ENCODE measurements around the gene PRKN.

Gene PRKN

DNA sequence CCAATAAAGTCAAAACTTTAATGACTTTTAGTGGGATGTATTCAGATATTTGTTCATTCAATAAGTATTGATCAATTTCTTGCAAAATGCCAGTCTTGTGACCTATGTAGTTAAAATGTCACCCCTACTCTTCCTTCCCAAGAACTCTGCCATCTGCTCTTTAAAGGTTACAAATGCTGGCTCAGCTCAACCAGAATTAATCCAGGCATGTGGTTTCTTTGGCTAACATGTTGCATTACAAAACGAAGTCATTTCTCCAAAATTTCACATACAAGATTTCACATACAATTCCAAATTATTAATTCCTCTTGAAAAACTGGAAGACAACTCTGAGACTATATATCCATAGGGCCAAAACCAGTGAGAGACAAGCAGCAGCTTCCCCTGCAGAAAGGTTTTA lies 395.7 kb downstream of the PRKN start:
- no peak for TF ChIP-seq ZNF23 (tag by site-specific recombination; IDR thresholded peaks at IDR 0.05; ENCODE audit: borderline replicate concordance)
- no peak for TF ChIP-seq ZNF221 (tag by site-specific recombination; IDR thresholded peaks at IDR 0.05; ENCODE audit: borderline replicate concordance)
- TF ChIP-seq ZNF548 (tag by site-specific recombination; IDR thresholded peaks at IDR 0.05), result no peak
- TF ChIP-seq ZSCAN30 (tag by site-specific recombination; IDR thresholded peaks at IDR 0.05), result no peak
- no peak for TF ChIP-seq ZNF571 (tag by site-specific recombination; IDR thresholded peaks at IDR 0.05)
- no peak for TF ChIP-seq ZNF521 (tag by site-specific recombination; IDR thresholded peaks at IDR 0.05)
- no peak for TF ChIP-seq ZNF350 (tag by site-specific recombination; IDR thresholded peaks at IDR 0.05)
- TF ChIP-seq ZNF169 (tag by site-specific recombination; IDR thresholded peaks at IDR 0.05), result no peak
- no peak for TF ChIP-seq ZNF529 (tag by site-specific recombination; IDR thresholded peaks at IDR 0.05; ENCODE audit: insufficient replicate concordance)
- TF ChIP-seq ZFP3 (tag by site-specific recombination; IDR thresholded peaks at IDR 0.05; ENCODE audit: low read depth), result no peak
- TF ChIP-seq, protein P1, sequence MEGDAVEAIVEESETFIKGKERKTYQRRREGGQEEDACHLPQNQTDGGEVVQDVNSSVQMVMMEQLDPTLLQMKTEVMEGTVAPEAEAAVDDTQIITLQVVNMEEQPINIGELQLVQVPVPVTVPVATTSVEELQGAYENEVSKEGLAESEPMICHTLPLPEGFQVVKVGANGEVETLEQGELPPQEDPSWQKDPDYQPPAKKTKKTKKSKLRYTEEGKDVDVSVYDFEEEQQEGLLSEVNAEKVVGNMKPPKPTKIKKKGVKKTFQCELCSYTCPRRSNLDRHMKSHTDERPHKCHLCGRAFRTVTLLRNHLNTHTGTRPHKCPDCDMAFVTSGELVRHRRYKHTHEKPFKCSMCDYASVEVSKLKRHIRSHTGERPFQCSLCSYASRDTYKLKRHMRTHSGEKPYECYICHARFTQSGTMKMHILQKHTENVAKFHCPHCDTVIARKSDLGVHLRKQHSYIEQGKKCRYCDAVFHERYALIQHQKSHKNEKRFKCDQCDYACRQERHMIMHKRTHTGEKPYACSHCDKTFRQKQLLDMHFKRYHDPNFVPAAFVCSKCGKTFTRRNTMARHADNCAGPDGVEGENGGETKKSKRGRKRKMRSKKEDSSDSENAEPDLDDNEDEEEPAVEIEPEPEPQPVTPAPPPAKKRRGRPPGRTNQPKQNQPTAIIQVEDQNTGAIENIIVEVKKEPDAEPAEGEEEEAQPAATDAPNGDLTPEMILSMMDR (tag by site-specific recombination; IDR thresholded peaks at IDR 0.05), result no peak
- no peak for TF ChIP-seq ZNF792 (tag by site-specific recombination; IDR thresholded peaks at IDR 0.05)
- no peak for TF ChIP-seq SCRT1 (tag by site-specific recombination; IDR thresholded peaks at IDR 0.05; ENCODE audit: borderline replicate concordance)
- no peak for TF ChIP-seq ZBTB21 (tag by site-specific recombination; IDR thresholded peaks at IDR 0.05)
- H3K4me1 ChIP-seq (ENCODE audit: control insufficient read depth, insufficient read depth, low read length), result no peaks in the 10 kb centered on the region
- CTCF ChIA-PET, result no interaction called here
- no peaks in the 10 kb centered on the region for H3K9me3 ChIP-seq (ENCODE audit: control insufficient read depth, insufficient read depth, low read depth, low read length)
- H3K27ac ChIP-seq (ENCODE audit: extremely low read depth, low read depth, low read length), result no peak overlapping the region
- H3K4me3 ChIP-seq (ENCODE audit: low read depth, low read length), result no peak overlapping the region
- POLR2A ChIA-PET, result no interaction called here
- H3K36me3 ChIP-seq (ENCODE audit: control insufficient read depth in 2 of 2, insufficient read depth in 1 of 2, low read length in 2 of 2), result no peaks in the 10 kb centered on the region

DNA sequence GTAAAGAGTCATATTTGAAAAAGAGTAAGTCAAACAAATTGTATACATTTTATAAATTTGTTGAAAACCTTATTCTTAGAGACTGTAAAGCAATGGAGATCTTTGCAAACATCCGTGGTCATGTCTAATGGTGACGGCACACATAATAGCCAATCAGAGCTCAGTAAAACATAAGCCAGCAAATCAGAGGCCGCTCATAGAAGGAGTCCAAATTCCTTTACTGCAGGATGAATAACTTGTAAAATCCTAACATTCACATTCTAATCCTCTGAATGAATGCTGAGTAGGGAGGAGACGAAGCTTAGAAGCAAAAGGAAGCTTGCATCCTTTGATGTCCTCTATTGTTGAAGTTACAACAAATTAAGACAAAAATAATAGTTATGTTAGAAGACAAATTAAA lies 401.7 kb downstream of the PRKN start:
- ChIA-PET CTCF (no interaction called here), POLR2A (no interaction called here)
- H3K4me1 ChIP-seq (ENCODE audit: control insufficient read depth, insufficient read depth, low read length), result no peaks in the 10 kb centered on the region
- no peak overlapping the region for H3K4me3 ChIP-seq (ENCODE audit: low read depth, low read length)
- no peak overlapping the region for H3K27ac ChIP-seq (ENCODE audit: extremely low read depth, low read depth, low read length)
- TF ChIP-seq ZNF37A (tag by site-specific recombination; IDR thresholded peaks at IDR 0.05) (no peak), SP3 (tag by site-specific recombination; IDR thresholded peaks at IDR 0.05) (no peak), ZNF24 (tag by site-specific recombination; IDR thresholded peaks at IDR 0.05) (no peak), ZNF600 (tag by site-specific recombination; IDR thresholded peaks at IDR 0.05) (no peak)
- TF ChIP-seq, protein P2, sequence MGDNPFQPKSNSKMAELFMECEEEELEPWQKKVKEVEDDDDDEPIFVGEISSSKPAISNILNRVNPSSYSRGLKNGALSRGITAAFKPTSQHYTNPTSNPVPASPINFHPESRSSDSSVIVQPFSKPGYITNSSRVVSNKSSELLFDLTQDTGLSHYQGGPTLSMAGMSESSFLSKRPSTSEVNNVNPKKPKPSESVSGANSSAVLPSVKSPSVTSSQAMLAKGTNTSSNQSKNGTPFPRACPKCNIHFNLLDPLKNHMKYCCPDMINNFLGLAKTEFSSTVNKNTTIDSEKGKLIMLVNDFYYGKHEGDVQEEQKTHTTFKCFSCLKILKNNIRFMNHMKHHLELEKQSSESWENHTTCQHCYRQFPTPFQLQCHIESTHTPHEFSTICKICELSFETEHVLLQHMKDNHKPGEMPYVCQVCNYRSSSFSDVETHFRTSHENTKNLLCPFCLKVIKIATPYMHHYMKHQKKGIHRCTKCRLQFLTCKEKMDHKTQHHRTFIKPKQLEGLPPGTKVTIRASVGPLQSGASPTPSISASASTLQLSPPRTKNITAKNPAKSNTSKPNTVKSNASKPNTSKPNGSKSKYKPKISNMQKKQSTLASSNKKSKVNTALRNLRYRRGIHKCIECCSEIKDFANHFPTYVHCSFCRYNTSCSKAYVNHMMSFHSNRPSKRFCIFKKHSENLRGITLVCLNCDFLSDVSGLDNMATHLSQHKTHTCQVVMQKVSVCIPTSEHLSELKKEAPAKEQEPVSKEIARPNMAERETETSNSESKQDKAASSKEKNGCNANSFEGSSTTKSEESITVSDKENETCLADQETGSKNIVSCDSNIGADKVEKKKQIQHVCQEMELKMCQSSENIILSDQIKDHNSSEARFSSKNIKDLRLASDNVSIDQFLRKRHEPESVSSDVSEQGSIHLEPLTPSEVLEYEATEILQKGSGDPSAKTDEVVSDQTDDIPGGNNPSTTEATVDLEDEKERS (tag by site-specific recombination; IDR thresholded peaks at IDR 0.05), result no peak
- TF ChIP-seq, protein P3, sequence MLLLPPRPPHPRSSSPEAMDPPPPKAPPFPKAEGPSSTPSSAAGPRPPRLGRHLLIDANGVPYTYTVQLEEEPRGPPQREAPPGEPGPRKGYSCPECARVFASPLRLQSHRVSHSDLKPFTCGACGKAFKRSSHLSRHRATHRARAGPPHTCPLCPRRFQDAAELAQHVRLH (tag by site-specific recombination; IDR thresholded peaks at IDR 0.05), result no peak
- TF ChIP-seq, protein P4, sequence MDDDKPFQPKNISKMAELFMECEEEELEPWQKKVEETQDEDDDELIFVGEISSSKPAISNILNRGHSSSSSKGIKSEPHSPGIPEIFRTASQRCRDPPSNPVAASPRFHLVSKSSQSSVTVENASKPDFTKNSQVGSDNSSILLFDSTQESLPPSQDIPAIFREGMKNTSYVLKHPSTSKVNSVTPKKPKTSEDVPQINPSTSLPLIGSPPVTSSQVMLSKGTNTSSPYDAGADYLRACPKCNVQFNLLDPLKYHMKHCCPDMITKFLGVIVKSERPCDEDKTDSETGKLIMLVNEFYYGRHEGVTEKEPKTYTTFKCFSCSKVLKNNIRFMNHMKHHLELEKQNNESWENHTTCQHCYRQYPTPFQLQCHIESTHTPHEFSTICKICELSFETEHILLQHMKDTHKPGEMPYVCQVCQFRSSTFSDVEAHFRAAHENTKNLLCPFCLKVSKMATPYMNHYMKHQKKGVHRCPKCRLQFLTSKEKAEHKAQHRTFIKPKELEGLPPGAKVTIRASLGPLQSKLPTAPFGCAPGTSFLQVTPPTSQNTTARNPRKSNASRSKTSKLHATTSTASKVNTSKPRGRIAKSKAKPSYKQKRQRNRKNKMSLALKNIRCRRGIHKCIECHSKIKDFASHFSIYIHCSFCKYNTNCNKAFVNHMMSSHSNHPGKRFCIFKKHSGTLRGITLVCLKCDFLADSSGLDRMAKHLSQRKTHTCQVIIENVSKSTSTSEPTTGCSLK (tag by site-specific recombination; IDR thresholded peaks at IDR 0.05), result no peak
- no peaks in the 10 kb centered on the region for H3K36me3 ChIP-seq (ENCODE audit: control insufficient read depth in 2 of 2, insufficient read depth in 1 of 2, low read length in 2 of 2)
- H3K9me3 ChIP-seq (ENCODE audit: control insufficient read depth, insufficient read depth, low read depth, low read length), result no peaks in the 10 kb centered on the region
